Measurements from ENCODE around the gene FAM111A. TPM values are rescaled to one million over a fixed set of nuclear protein-coding genes. Genes with fewer than 3 reads are reported as not detected.

FAM111A gene
- total and polyA plus RNA-seq, 9 of the 15 experiments (the other 6 are each of a cell fraction or from before 2014, with no cell fraction given), result 14.8 to 30.6 (median 20.1) TPM

- TF ChIP-seq ZBTB17 (CRISPR knock-in tag; IDR thresholded peaks at IDR 0.05), result 0 out of 2 replicates have a peak, but pooled peaks have one; percentile 49
- no peak for TF ChIP-seq HMGXB4 (CRISPR knock-in tag; IDR thresholded peaks at IDR 0.05)
- TF ChIP-seq POLR2AphosphoS5 (IDR thresholded peaks at IDR 0.05; ENCODE audit: control insufficient read depth, insufficient read depth, low read depth, low read length), result no peak
- 0 out of 2 replicates have a peak, but pooled peaks have one; percentile 44 for TF ChIP-seq ZNF197 (CRISPR knock-in tag; IDR thresholded peaks at IDR 0.05; ENCODE audit: low read depth)
- no peak for TF ChIP-seq ZBTB33 (CRISPR knock-in tag; IDR thresholded peaks at IDR 0.05)
- TF ChIP-seq TEAD1 (CRISPR knock-in tag; IDR thresholded peaks at IDR 0.05), result 0 out of 4 replicates have a peak, but pooled peaks of 1 of the 2 experiments have one; percentile 38
- TF ChIP-seq CBX8 (IDR thresholded peaks at IDR 0.05; ENCODE audit: borderline replicate concordance, extremely low read depth, low read depth, low read length, poor library complexity, severe bottlenecking), result no peak
Observed at GRCh38 chr11:59135648-59136461, 6.8 kb upstream of the FAM111A start (continued).
